ENCODE data around the gene GALNT10. TPM values are rescaled to one million over a fixed set of nuclear protein-coding genes. Genes with fewer than 3 reads are reported as not detected.

The GALNT10 gene
- total and polyA plus RNA-seq, 2 donors from 2014 or later = 13.0 to 44.3 TPM

GRCh38 chr5:154288145-154288544, 97.6 kb downstream of the GALNT10 start:
- H3K4me1 ChIP-seq (ENCODE audit: control insufficient read depth in 2 of 3, insufficient read depth in 2 of 3, low read depth in 1 of 3, low read length in 3 of 3) = peaks cover 0 to 14% (median 4%) of the 10 kb centered on the region in 3 donors
- no peak for DNase-seq
- H3K4me3 ChIP-seq (ENCODE audit: low read length in 3 of 3) = peak overlapping the region in 1 of 3 donors; percentile 36
- no peaks in the 10 kb centered on the region for H3K27me3 ChIP-seq (ENCODE audit: control insufficient read depth, insufficient read depth, low read length)
- H3K36me3 ChIP-seq (ENCODE audit: control insufficient read depth in 2 of 3, insufficient read depth in 3 of 3, low read length in 3 of 3) = no peaks in the 10 kb centered on the region
- no peak for FAIRE-seq
- no peaks in the 10 kb centered on the region for H3K9me3 ChIP-seq (ENCODE audit: control insufficient read depth in 2 of 3, insufficient read depth in 1 of 3, low read length in 3 of 3)
- intact Hi-C loops (cut with DNase I) = no loop called here
- peak overlapping the region in 1 of 2 donors; percentile 62 for H3K27ac ChIP-seq (ENCODE audit: low read depth in 2 of 2, low read length in 2 of 2)
- H3K9ac ChIP-seq (ENCODE audit: low read length in 3 of 3) = peak overlapping the region in 1 of 3 donors; percentile 9
- no peak for TF ChIP-seq CTCF (IDR thresholded peaks at IDR 0.05; ENCODE audit: borderline replicate concordance, extremely low read depth, insufficient read depth)

GRCh38 chr5:154291917-154292316, 101.4 kb downstream of the GALNT10 start:
- no peak for TF ChIP-seq CTCF (IDR thresholded peaks at IDR 0.05; ENCODE audit: borderline replicate concordance, extremely low read depth, insufficient read depth)
- Histone ChIP-seq H3K9me3 (ENCODE audit: control insufficient read depth in 2 of 3, insufficient read depth in 1 of 3, low read length in 3 of 3) (no peaks in the 10 kb centered on the region), H3K27ac (ENCODE audit: low read depth in 2 of 2, low read length in 2 of 2) (no peak overlapping the region), H3K27me3 (ENCODE audit: control insufficient read depth, insufficient read depth, low read length) (no peaks in the 10 kb centered on the region), H3K4me3 (ENCODE audit: low read length in 3 of 3) (no peak overlapping the region), H3K4me1 (ENCODE audit: control insufficient read depth in 2 of 3, insufficient read depth in 2 of 3, low read depth in 1 of 3, low read length in 3 of 3) (peaks cover 0 to 7% (median under 1%) of the 10 kb centered on the region in 3 donors), H3K36me3 (ENCODE audit: control insufficient read depth in 2 of 3, insufficient read depth in 3 of 3, low read length in 3 of 3) (no peaks in the 10 kb centered on the region), H3K9ac (ENCODE audit: low read length in 3 of 3) (no peak overlapping the region)
- intact Hi-C loops (cut with DNase I) = no loop called here
- no peak for FAIRE-seq
- no peak for DNase-seq

GRCh38 chr5:154293219-154293618, 102.7 kb downstream of the GALNT10 start:
- FAIRE-seq = no peak
- no peak overlapping the region for H3K27ac ChIP-seq (ENCODE audit: low read depth in 2 of 2, low read length in 2 of 2)
- H3K4me1 ChIP-seq (ENCODE audit: control insufficient read depth in 2 of 3, insufficient read depth in 2 of 3, low read depth in 1 of 3, low read length in 3 of 3) = peaks cover 0 to 2% (median 0%) of the 10 kb centered on the region in 3 donors
- no peak overlapping the region for H3K9ac ChIP-seq (ENCODE audit: low read length in 3 of 3)
- no peaks in the 10 kb centered on the region for H3K9me3 ChIP-seq (ENCODE audit: control insufficient read depth in 2 of 3, insufficient read depth in 1 of 3, low read length in 3 of 3)
- peaks cover 0 to 4% (median 0%) of the 10 kb centered on the region in 3 donors for H3K36me3 ChIP-seq (ENCODE audit: control insufficient read depth in 2 of 3, insufficient read depth in 3 of 3, low read length in 3 of 3)
- no peak for TF ChIP-seq CTCF (IDR thresholded peaks at IDR 0.05; ENCODE audit: borderline replicate concordance, extremely low read depth, insufficient read depth)
- no peaks in the 10 kb centered on the region for H3K27me3 ChIP-seq (ENCODE audit: control insufficient read depth, insufficient read depth, low read length)
- intact Hi-C loops (cut with DNase I) = no loop called here
- H3K4me3 ChIP-seq (ENCODE audit: low read length in 3 of 3) = no peak overlapping the region
- no peak for DNase-seq

- no peak for DNase-seq
- Histone ChIP-seq H3K36me3 (ENCODE audit: control insufficient read depth in 2 of 3, insufficient read depth in 3 of 3, low read length in 3 of 3) (peaks cover 0 to 4% (median 0%) of the 10 kb centered on the region in 3 donors), H3K9me3 (ENCODE audit: control insufficient read depth in 2 of 3, insufficient read depth in 1 of 3, low read length in 3 of 3) (no peaks in the 10 kb centered on the region), H3K4me1 (ENCODE audit: control insufficient read depth in 2 of 3, insufficient read depth in 2 of 3, low read depth in 1 of 3, low read length in 3 of 3) (peaks cover 0 to 2% (median 0%) of the 10 kb centered on the region in 3 donors), H3K27ac (ENCODE audit: low read depth in 2 of 2, low read length in 2 of 2) (no peak overlapping the region), H3K27me3 (ENCODE audit: control insufficient read depth, insufficient read depth, low read length) (no peaks in the 10 kb centered on the region), H3K4me3 (ENCODE audit: low read length in 3 of 3) (no peak overlapping the region), H3K9ac (ENCODE audit: low read length in 3 of 3) (no peak overlapping the region)
- intact Hi-C loops (cut with DNase I) = no loop called here
- FAIRE-seq = no peak
- no peak for TF ChIP-seq CTCF (IDR thresholded peaks at IDR 0.05; ENCODE audit: borderline replicate concordance, extremely low read depth, insufficient read depth)
Observed at GRCh38 chr5:154295551-154295950, 105.0 kb downstream of the GALNT10 start.
